ENCODE measurements around the gene PDE6C. TPM values are rescaled to one million over a fixed set of nuclear protein-coding genes. Genes with fewer than 3 reads are reported as not detected.

PDE6C gene
- total and polyA plus RNA-seq, 2 donors (not counting 1 experiment from before 2014, with no cell fraction given) = not detected

- Histone ChIP-seq H3K9ac (ENCODE audit: insufficient read depth, low read length) (no peak overlapping the region), H3K4me1 (ENCODE audit: control insufficient read depth, extremely low read depth, insufficient read depth, low read length) (no peaks in the 10 kb centered on the region), H3K4me2 (ENCODE audit: extremely low read depth, insufficient read depth, low read length) (no peak overlapping the region), H4K20me1 (ENCODE audit: control insufficient read depth, extremely low read depth, insufficient read depth, low read length) (no peaks in the 10 kb centered on the region), H3K9me3 (ENCODE audit: control insufficient read depth, insufficient read depth, low read depth, low read length) (no peaks in the 10 kb centered on the region), H3K4me3 (replicated peaks in 1 of 4; ENCODE audit: control extremely low read depth in 1 of 4, insufficient read depth in 1 of 4, low read depth in 3 of 4, low read length in 4 of 4) (no peak overlapping the region), H2AFZ (ENCODE audit: low read length) (no peak overlapping the region), H3K36me3 (ENCODE audit: control insufficient read depth, insufficient read depth, low read length) (no peaks in the 10 kb centered on the region), H3K27ac (ENCODE audit: insufficient read depth, low read length) (no peak overlapping the region), H3K27me3 (ENCODE audit: control insufficient read depth, insufficient read depth, low read length) (peaks cover 2% of the 10 kb centered on the region), H3K79me2 (ENCODE audit: control insufficient read depth, insufficient read depth, low read length) (no peaks in the 10 kb centered on the region)
- DNase-seq (ENCODE audit: low read depth in 2 of 2) = no peak
- TF ChIP-seq, protein P1, sequence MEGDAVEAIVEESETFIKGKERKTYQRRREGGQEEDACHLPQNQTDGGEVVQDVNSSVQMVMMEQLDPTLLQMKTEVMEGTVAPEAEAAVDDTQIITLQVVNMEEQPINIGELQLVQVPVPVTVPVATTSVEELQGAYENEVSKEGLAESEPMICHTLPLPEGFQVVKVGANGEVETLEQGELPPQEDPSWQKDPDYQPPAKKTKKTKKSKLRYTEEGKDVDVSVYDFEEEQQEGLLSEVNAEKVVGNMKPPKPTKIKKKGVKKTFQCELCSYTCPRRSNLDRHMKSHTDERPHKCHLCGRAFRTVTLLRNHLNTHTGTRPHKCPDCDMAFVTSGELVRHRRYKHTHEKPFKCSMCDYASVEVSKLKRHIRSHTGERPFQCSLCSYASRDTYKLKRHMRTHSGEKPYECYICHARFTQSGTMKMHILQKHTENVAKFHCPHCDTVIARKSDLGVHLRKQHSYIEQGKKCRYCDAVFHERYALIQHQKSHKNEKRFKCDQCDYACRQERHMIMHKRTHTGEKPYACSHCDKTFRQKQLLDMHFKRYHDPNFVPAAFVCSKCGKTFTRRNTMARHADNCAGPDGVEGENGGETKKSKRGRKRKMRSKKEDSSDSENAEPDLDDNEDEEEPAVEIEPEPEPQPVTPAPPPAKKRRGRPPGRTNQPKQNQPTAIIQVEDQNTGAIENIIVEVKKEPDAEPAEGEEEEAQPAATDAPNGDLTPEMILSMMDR (conservative IDR thresholded peaks at IDR 0.05 in 1 of 2, IDR thresholded peaks at IDR 0.05 in 1 of 2; ENCODE audit: low read depth in 1 of 2, low read length in 2 of 2) = no peak
- no peak for TF ChIP-seq EZH2 (IDR thresholded peaks at IDR 0.05; ENCODE audit: low read length, missing control alignments)
Measured at GRCh38 chr10:93613126-93613525, 789 bp downstream of the PDE6C start.

DNA sequence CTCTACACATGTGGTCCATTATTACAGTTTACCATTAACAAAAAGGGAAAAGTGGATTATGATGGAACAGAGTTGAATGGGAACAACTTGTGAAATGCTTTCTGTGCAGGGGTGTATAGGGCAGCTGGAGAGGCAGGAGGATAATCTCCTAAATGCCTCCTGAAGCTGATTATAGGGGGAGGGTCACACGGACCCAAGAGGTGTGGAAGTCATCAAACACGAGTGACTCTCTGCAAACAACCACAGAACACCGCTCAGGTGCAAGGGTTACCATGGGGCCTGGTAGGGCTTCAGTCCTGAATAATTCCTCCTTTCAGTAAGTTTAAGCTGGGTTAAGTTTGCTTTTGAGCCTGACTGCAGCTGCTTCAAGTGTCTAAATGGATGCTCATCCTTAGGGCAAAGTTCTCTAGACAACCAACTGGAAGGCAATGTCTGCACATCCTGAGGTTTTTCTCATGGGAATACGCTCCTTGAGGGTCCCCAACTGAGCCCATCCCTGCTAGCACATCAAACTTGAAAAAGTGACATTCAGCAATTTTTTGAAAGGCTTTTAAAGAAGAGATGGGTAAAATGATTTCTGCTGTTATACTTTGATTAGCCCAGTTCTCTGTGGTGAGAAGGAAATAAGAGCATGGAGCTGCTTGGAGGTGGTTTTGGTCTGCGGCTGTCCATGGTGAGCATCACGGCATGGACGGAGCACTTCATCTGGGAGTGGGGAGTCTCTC is 1.9 kb downstream of the PDE6C start:
- no peak overlapping the region for H3K27ac ChIP-seq (ENCODE audit: insufficient read depth, low read length)

GRCh38 chr10:93615576-93616235 is 3.4 kb downstream of the PDE6C start:
- no peak for DNase-seq (ENCODE audit: low read depth in 2 of 2)
- no peak overlapping the region for H3K4me3 ChIP-seq (replicated peaks in 1 of 4; ENCODE audit: control extremely low read depth in 1 of 4, insufficient read depth in 1 of 4, low read depth in 3 of 4, low read length in 4 of 4)

More for the DNA sequence above, 1.9 kb downstream of the PDE6C start:
- no peaks in the 10 kb centered on the region for H3K9me3 ChIP-seq (ENCODE audit: control insufficient read depth, insufficient read depth, low read depth, low read length)
- H4K20me1 ChIP-seq (ENCODE audit: control insufficient read depth, extremely low read depth, insufficient read depth, low read length) = no peaks in the 10 kb centered on the region
- H3K79me2 ChIP-seq (ENCODE audit: control insufficient read depth, insufficient read depth, low read length) = no peaks in the 10 kb centered on the region
- no peaks in the 10 kb centered on the region for H3K36me3 ChIP-seq (ENCODE audit: control insufficient read depth, insufficient read depth, low read length)
- DNase-seq (ENCODE audit: low read depth in 2 of 2) = no peak
- no peak overlapping the region for H3K9ac ChIP-seq (ENCODE audit: insufficient read depth, low read length)
- no peaks in the 10 kb centered on the region for H3K27me3 ChIP-seq (ENCODE audit: control insufficient read depth, insufficient read depth, low read length)
- H3K4me1 ChIP-seq (ENCODE audit: control insufficient read depth, extremely low read depth, insufficient read depth, low read length) = no peaks in the 10 kb centered on the region
- TF ChIP-seq, protein P1 (conservative IDR thresholded peaks at IDR 0.05 in 1 of 2, IDR thresholded peaks at IDR 0.05 in 1 of 2; ENCODE audit: low read depth in 1 of 2, low read length in 2 of 2) = no peak
- no peak for TF ChIP-seq EZH2 (IDR thresholded peaks at IDR 0.05; ENCODE audit: low read length, missing control alignments)
- H3K4me3 ChIP-seq (replicated peaks in 1 of 4; ENCODE audit: control extremely low read depth in 1 of 4, insufficient read depth in 1 of 4, low read depth in 3 of 4, low read length in 4 of 4) = no peak overlapping the region
- no peak overlapping the region for H2AFZ ChIP-seq (ENCODE audit: low read length)
- no peak overlapping the region for H3K4me2 ChIP-seq (ENCODE audit: extremely low read depth, insufficient read depth, low read length)

More at GRCh38 chr10:93615576-93616235, 3.4 kb downstream of the PDE6C start:
- no peak overlapping the region for H3K4me2 ChIP-seq (ENCODE audit: extremely low read depth, insufficient read depth, low read length)
- H3K27me3 ChIP-seq (ENCODE audit: control insufficient read depth, insufficient read depth, low read length) = no peaks in the 10 kb centered on the region
- H3K9ac ChIP-seq (ENCODE audit: insufficient read depth, low read length) = no peak overlapping the region
- H3K79me2 ChIP-seq (ENCODE audit: control insufficient read depth, insufficient read depth, low read length) = no peaks in the 10 kb centered on the region
- no peaks in the 10 kb centered on the region for H3K4me1 ChIP-seq (ENCODE audit: control insufficient read depth, extremely low read depth, insufficient read depth, low read length)
- H3K9me3 ChIP-seq (ENCODE audit: control insufficient read depth, insufficient read depth, low read depth, low read length) = no peaks in the 10 kb centered on the region
- TF ChIP-seq, protein P1 (conservative IDR thresholded peaks at IDR 0.05 in 1 of 2, IDR thresholded peaks at IDR 0.05 in 1 of 2; ENCODE audit: low read depth in 1 of 2, low read length in 2 of 2) = no peak
- H4K20me1 ChIP-seq (ENCODE audit: control insufficient read depth, extremely low read depth, insufficient read depth, low read length) = no peaks in the 10 kb centered on the region
- no peaks in the 10 kb centered on the region for H3K36me3 ChIP-seq (ENCODE audit: control insufficient read depth, insufficient read depth, low read length)
- H3K27ac ChIP-seq (ENCODE audit: insufficient read depth, low read length) = no peak overlapping the region
- H2AFZ ChIP-seq (ENCODE audit: low read length) = no peak overlapping the region
